DMS53 treated with DMSO at 0.1 percent for 48 hours (cell line): ENCODE data around the gene PLXNB1.
"Not testable (repeated sequence)": the region's sequence is repeated elsewhere in the genome, so short reads cannot be mapped to it uniquely, and the experiment has no call there.

Experiments
- DNase-seq: peaks from one replicate; lab custom pipeline; 2025; ENCODE audit not compliant: unreplicated experiment; lab: John Stamatoyannopoulos, UW

Gene PLXNB1

DNA sequence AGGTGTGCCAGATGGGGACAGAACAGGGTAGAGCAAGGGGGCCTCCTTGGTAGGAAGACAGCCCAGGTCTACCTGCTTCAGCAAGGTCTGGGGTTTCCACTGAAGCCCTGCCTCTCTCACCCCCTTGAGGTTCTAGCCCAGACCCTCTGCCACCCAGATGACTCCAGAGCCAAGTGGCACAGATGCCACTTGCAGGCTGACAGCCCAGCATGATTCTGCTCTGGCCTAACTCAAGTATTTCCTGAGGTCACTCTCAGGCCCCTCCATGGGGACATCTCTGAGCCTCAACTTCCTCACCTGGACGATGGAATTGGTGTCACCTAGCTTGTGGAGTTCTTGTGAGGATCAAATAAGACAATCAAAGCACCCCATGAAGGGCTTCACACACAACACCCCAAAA, 23.9 kb downstream of the PLXNB1 start:
- DNase-seq: no peak

DNA sequence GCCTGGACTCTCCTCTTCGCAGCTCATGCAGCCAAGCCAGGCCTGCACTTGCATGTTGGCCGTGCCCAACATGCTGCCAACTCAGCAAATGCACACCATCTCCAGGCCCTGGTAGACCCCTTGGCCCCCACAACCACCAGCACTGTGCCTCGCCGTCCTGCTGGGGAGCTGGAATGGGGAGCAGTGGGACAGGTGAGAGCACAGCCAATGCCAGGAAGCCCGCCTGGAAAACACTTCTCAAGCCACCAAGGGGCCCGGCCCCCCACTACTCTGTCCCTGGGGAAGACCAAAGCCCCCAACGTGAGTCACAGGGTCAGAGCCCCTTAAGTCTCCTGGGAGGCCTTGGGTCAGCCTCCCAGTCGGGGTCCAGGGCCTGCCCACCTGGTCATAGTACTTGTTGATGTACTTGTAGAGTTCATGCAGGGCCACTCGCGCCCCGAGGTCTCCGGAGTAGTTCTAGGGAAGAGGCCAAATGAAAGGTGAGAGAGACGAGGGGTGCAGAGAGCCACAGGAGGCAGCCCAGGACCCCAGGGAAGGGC, 24.5 kb downstream of the PLXNB1 start:
- DNase-seq: no peak

DNA sequence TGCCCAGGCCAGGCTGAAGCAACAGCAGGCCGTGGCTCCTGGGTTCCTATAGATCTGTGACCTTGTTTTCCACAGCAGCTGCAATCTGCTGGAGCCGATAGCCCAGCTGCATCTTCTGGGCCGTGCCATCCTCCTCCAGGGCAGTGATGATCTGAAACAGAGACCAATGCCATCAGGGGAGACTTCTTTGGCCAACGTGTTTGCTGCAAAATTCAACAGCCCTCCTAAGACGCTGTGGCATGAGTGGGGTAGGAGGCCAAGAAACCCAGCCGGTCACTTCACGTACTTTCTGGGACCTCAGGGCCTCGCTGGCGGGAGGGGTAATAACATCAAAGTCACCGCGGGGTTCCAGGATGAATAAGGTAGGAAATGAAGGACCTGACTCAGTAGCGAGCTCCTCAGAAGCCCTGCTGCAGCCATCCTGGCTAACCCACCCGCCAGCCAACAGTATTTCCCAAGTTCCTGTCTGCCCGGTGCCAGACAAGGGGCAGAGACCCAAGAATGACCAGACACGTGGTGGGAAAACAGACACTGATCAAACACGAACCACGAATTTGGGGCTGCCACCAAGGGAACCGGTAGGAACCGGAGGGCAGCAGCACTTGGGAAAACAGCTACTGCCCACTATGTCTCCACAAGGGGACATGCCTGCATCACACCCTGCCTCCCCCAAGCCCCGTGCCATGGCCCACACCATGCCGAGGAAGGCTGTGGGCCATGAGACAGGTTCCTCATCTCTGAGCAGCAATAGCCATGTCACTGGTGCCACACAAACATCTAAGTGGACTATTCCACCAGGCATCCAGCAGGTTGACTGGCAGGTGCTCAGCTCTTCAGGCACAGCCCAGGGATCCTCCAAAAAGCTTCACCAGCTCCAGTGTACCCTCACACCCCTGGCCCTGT, 25.2 kb downstream of the PLXNB1 start:
- DNase-seq: no peak

DNA sequence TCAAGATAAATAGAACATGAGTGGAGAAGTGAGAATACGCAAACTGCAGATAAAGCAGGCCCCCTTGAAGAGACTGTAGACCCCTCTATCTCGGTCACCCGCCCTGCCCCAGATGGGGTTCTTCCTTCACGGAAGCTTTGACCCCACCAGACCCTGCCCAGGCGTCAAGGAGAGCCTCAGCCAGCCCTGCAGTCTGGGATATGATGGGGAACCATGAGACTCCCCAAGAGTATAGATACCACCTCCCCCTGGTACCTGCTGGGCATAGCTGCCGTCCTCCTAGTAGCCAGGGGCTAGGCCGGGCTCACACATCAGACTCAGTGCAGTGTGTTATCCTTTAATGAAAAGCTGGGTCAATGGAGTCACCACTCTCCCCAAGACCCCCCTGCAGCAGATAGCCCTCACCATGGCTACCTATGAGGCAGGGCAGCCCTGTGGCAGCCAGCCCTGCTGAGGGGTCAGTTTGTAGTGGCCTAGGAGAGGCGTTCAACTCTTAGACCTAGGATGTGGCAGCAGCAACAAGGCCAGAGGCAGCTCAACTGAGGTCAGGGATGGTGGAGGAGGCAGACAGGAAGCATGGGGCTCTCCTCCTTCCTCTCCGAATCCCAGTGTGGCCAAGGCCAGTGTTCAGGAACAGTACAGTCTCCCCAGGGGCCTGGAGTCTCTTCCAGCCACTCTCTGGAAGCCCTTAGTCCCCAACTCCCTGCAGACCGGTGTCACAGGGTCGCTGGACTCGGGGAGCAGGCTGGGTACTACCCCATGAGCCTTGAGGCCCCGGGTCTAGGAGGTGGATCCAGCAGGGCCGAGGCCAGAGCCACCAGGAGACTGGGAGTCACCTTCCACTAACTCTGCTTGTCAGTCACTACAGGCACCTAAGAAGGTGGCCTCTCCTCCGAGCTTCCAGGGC, 26.1 kb downstream of the PLXNB1 start:
- DNase-seq: no peak

DNA sequence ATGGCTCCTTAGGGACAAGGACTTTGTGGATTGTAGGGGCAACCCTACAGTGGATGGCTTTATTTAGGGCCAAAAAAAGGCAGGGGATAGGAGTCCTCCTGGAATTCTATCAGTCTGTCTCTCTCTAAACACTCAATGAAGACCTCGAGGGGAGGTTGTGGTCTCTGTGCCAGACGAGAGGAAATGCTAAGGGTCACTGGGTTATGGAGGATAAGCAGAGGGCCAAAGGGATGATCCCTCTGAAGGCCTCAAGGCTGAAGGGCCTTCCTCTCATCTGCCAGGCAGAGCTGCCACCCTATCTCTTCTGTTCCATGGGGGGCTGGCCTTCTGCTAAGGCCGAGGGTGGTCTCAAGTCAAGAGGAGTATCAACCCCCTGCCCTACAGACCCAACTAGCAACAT, 27.0 kb downstream of the PLXNB1 start:
- no peak for DNase-seq

DNA sequence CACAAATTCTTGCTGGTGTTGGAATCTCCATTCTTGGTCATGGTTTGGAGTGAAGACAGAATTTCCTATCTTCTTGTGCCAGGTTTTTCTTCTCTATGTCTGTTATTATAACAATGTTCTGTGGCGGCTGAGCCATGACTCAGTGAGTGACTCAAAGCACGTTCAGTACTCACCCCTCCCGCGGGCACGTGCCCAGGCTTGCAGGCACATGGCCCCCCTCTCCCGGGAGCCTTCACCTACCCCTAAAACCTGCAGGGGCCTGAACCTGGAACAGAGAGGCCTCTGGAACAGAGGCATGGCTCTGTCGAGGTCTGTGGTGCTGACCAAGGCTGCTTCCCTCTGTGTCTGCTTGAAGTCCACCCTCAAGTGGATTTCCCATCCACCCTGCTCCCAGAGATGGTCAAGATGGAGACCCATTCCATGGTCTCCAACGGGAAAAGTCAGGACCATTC, 27.6 kb downstream of the PLXNB1 start:
- DNase-seq: no peak

DNA sequence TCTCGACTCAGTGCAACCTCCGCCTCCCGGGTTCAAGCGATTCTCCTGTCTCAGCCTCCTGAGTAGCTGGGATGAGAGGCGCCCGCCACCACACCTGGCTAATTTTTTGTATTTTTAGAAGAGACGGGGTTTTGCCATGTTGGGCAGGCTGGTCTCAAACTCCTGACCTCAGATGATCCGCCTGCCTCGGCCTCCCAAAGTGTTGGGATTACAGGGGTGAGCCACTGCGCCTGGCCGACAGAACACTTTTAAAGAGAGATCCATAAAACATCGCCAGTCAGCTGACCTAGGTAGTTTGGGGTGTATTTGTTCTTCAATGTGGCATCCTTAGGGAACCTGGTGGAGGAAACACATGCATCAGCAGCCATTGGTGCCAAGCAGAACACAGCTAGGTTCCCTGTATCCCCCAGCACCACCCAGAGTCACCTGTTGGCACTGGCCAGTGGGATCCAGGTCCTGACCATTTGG, 28.4 kb downstream of the PLXNB1 start:
- DNase-seq: not testable (repeated sequence)

DNA sequence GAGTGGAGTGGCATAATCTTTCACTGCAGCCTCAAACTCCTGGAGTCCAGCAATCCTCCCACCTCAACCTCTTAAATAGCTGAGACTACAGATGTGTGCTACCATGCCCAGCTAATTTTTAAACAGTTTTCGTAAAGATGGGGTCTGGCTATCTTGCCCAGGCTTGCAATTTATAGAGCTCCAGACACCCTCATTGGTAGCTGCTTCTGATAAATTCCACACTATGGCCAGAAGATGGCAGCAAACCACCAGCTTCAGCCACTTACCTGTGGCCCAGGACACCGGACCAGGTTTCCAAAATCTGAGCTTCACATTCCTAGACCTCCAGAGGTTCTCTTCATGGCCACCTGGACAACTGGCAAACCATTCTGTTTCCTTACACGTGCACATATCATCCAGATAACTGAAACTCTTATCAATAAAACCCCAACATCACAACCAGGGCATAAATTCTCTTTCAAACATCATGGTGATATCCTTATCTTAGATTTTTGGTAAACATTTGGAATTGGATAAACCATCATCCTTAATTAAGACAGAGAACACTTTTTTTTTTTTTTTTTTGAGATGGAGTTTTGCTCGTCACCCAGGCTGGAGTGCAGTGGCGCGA, 29.0 kb downstream of the PLXNB1 start:
- no peak for DNase-seq

DNA sequence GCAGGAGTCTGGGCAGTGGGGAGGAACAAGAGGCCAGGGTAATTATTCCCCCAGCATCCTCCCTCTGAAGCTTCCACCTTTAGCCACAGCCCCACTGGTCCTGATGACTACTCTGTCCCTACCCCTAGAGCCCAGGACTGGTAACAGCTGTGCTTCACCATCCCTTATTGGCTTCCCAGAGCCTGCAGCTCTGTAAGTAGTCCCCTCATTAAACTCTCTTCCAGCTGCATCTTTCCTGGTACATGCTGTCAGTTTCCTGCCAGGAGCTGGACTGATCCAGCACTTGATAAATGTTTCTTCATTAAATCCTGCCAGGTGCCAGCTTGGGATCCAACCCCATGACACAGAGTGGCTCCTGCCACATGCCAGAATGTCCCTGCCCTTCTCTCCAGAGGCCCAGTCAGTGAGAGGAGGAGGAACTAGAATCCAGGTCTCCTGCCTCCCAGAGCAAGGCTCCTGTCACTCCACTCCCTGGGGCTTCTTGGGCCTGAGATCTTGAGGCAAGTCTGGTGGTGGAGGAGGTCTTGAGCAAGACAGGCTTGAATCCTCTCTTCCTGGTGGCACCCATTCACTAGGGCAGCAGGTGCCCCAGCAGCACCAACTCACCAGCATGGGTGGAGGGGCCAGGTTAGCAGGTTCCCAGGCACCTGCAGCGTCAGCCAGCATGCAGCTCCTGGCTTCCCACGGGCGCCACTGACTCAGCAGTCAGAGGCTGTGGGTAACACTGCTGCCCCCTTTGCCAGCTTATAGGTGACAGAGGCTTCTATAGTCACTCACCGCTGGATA, 30.3 kb downstream of the PLXNB1 start:
- DNase-seq: no peak

DNA sequence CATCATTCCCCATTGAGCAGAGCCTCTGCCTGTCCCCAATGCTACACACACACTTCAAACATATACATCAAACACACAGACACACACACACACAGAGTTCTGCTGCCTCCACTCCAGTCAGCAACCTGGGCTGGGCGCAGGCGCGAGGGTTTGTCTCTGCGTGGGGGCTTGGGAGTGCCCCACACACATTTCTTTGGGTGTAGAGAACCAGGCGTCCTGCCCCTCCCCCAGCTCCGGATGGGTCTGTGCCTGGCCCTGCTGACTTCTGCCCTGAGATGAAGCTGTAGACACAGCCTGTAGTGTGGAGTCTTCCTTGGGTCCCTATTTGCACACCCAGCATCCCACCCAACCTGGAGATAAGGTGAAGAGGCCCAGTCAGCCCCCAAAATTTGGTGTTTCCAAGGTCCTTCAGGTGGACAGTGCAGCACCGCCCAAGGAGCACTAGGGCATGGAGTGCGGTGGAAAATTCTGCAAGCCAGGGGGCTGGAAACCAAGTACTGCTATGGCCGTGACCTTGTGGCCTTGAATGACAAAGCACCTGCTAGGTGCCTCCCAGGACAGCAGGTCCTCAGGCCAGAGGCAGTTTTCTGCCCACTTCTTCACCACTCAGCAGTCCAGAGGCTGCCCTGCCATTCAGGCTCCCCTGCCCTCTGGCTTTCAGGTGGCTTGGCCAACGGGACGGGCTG, 31.0 kb downstream of the PLXNB1 start:
- no peak for DNase-seq

DNA sequence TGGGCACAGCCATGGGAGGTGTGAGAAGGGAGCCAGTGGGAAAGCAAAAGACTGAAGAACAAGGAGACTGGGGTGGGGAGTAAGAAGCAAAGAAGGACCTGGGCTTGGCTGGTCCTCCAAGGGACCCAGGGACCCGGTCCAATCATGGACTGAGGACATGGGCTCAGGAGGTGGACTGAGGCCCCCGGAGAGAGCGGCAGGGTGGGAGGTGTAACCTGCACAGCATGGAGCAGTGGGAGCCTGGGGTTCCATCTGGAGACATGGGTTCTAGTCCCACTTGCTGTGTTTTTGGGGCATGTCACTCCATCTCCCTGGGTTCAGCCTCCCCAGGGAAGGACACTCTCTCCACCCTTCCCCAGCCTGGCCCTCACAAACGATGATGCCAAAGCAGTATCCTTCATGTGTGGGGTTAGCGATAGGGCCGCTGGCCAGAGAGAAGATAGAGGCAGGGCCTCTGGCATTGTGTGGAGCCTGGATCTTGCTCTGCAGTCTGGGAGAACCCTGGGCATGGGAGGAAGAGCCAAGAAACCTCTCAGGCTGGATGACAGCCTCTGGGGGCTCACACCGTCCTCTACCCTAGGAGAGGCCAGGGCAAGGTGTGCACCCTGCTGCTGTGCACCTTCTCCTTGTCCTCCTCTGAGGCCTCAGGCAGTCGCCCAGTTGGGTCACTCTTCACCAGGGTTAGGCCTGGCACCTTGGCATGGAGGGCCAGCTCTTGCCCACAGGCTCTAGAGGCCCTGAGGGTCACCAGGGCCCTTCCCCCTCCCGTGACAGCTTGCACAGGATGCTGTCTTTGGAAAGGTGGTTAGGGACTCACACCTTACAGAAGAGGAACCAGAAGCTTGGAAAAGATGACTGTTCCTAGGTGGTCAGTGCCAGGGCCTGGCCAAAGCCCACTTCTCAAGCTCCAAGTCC, 31.9 kb downstream of the PLXNB1 start:
- no peak for DNase-seq

DNA sequence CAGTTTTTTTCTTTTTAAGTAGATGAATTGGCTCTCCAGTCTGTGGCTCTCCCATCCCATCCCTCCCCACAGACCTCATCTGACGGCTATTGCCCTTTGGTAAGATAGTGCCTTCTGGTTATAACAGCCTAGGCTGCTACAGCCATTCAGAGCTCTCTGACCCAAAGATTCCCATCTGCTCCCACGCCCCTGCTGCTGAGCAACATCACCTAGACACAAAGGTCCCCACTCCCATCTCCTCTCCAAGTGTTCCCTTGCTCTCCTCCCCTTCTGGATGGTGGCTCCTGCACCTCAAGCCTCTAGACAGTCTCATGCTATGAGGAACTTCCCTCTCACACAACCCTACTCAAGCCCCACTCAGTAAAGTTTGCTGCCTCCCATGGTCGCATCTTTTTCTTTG, 34.2 kb downstream of the PLXNB1 start:
- no peak for DNase-seq

DNA sequence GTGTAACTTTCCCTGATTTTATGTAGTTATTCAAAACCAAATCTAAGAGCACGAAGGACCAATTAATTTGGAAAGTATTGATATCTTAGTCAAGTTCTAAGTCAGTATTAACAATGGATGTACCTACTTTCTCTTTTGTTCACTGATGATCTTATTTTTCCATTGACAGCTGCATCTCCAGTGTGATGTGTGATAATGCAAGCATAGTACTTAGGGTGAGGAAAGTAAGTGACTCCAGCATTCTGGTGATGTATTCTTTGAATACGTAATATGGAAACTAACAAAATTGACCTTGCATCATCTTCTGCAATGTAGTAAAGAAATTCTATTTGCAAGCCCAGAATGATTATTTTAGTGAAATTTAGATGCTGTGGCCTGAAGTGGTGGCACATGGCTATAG, 35.5 kb downstream of the PLXNB1 start:
- DNase-seq: no peak

DNA sequence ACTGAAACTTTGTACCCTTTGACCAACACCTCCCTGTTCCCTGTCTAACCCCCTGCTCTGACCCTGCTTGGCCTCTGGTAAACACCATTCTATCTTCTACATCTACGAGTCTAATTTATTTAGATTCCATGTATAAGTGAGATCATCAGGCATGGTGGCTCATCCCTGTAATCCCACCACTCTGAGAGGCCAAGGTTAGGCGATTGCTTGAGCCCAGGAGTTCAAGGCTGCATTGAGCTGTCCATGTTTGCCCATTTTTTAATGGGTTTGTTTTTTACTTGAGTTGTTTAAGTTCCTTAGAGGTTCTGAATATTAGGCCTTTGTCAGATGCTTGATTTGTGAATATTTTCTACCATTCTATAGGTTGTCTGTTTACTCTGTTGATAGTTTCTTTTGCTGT, 40.9 kb downstream of the PLXNB1 start:
- no peak for DNase-seq

DNA sequence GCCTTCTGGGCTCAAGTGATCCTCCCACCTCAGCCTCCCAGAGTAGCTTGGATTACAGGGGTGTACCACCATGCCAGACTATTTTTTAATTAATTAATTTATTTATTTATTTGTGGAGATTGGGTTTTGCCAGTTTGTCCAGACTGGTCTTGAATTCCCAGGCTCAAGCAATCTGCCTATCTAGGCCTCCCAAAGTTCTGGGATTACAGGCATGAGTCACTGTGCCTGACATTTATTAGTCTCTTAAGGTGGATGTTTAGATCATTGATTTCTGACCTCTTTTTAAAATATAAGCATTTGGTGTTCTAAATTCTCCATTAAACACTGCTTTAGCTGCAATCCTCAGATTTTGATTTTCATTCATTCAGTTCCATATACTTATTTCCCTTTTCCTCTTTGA, 42.3 kb downstream of the PLXNB1 start:
- DNase-seq: no peak

DNA sequence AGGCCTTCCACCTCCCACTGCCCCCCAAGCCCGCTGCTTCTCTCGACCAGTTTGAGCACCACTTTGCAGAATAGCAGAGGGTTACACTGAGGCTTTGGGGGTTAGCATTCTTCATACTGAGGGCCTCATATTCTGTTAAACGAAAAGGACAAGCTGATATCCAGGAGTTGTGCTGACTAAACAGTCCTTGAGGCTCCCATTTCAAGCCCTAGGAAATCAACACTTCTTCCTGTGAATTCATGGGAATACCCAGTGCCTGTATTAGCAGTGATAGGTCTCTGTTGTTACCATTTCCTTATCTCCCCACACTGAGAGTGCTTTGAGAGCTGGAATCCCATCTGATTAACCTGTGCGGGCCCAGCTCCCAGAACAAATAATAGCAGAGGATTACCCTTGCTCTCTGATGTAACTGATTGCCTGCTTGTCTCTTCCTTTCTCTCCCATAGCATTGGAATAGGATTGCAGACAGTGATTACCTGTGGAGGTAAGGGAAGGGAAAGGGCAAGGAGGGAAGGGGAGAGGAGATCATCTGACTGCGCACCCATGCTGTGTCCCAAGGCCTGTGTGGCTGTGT, 56.9 kb downstream of the PLXNB1 start:
- DNase-seq: no peak

DNA sequence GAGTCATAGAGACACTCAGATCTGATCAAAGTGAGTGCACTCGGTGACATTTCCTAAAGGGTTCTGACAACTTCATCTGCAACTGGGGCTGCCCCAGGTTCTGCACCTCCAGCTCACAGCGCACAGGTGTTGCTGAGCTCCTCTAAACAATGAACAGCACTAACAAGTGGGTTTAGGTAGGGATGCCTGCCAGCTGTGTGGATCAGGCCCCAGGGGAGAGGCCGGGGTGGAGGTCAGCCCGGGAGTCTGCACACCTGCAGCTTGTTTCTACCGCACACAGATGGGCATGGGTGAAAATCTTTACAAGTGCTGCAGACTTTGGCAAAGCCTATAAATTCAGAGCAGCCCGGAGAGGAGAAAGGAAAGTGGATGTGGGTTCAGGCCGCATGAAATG, 57.5 kb downstream of the PLXNB1 start:
- DNase-seq: no peak

DNA sequence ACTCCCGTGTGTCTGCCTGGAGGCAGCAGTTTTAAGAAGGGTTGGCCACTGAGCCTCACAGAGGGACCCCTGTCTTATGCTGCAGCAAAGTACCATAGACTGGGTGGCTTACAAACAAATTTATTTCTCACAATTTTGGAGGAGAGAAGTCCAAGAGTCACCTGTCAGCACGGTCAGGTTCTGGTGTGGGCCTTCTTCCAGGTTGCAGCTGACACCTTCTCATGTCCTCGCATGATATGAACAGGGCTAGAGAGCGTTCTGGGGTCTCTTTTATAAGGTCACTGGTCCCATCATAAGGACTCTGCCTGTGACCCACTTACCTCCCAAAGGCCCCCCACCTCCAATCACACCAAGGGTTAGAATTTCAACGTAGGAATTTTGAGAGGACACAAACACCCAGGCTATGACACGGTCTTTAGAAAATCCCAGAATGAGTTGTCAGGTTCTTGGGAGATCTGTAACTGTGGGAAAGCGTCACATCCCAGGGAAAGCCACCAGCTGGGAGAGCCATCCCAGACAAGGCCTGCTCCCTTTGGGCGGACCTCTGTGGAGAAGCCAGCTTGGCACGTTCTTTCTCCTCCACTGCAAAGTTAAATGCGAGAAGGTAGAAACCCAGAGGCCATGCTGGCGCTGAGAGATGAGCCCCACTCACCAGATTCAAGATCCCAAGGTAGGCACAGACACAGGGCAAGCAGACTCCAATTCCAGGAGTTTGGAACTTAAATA, 58.1 kb downstream of the PLXNB1 start, which contains the start of gene FBXW12:
FBXW12 (plus strand) TSS at position 569 of the 726 bp plus-strand sequence. CDS start 549 bp downstream, outside the sequence.
- DNase-seq: no peak
